Fibroblast of skin of left biceps (primary cell): ENCODE data around the gene ADRM1.

Source experiments
- DNase-seq, 2 experiments: peaks; one replicate each; pipeline ENCODE4 v3.0.0-alpha.2; 2013; ENCODE audit warnings: low read depth in 2 of 2

ADRM1 gene

DNA sequence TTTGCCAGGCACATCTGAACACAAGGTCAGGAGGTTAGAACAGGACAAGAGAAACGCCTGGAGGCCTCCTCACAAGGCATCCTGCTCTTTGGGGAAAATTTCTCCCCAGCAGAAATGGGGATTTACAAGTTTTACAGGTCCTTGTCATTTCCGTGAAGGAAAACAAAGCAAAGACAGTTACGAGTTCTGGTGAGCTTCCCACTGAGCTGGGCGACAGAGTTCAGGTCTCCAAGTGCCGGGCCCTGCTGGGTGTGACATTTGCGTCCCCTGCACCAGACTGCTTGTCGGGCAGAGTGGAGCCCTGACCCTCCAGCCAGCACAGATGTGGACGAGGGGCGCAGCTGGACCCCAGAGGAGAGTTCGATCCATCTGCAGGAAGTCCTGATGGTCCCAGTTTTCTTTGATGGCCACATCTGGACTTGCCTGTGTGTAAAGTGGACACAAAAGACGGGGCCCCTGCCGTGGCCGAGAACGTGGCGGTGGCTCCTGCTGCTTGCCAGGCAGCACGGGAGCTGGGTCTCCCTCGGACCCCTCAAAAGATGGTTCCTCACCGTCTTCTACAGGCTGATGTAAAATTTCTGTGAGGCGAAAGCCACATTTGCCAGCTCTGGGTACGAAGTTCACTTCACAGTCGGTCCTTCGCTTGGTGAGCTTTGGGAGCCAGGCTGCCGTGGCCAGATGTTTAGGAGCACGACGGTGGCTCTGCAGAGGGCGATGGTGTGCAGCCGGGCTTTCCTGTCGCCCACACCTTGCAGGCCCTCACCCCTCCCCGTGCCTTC is 5.2 kb upstream of the ADRM1 start:
- DNase-seq: no peak

DNA sequence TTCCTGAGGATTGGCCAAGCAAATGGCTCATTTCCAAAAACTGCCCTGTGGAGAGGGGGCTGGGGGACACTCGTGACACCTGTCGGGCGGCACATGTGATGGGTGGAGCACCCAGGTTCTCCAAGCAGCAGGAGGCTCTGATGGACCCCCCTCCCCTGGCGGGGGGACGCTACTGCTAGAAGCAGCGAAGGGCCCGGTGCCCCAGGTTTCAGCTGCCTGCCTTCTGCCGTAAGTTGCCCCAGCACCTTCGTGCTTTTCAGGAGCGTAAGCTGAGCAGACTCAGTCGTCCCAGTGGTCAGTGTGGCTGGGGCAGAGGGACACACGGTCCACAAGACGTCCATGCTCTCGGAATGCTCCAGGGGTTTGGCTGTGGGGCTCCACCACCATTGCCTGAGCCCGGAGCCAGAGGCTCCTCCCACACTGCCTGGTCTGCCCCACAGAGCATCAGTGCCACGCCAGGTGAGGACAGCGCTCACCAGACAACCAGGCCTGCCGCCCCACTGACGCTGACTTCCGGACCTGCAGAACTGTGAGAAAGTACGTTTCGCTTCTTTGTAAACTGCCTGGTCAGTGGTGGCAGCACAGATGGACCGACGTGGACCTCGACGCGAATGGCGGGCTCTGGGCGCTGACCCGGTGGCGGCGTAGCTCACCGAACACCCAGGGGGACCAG is 4.1 kb upstream of the ADRM1 start:
- DNase-seq: no peak

DNA sequence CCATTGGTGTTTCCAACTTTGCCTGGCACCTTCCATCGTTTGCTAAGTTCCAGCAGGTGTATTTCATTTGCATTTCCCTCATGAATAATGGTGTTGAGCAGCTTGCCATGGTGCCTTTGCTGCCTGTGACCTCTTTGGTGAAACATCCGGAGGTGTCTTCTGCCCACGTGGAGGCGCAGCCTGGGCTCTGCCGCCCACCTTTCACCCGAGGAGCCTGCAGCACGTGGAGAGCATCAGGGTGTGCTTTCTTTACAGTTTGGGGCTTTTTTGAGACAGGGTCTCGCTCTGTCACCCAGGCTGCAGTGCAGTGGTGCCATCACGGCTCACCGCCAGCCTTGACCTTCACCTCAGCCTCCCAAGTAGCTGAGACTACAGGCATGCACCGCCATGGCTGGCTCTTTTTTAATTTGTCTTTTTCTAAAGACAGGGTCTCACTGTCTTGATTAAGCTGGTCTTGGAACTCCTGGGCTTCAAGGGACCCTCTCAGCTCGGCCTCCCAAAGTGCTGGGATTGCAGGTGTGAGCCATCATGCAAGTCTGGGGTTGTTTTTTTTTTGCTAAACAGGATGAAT is 3.0 kb upstream of the ADRM1 start:
- DNase-seq: no peak

DNA sequence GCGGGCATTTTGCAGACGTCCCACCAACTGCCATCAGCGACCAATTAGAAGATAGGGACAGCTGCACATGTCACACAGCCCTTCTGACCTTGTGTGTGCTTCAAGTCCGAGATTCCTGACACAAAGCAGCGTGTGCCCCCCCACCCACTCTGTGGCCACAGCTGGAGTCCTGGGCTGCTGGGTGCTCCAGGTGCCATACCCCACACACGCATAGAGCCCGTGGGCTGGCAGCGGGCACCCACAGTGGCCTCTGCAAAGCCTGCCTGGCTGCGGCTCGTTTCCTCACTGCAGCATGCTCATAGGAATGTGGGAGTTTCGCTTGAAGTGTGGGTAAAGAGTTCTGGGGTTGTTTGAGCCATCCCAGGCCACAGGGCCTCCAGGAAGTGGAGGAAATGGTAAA is 2.5 kb upstream of the ADRM1 start:
- no peak for DNase-seq

DNA sequence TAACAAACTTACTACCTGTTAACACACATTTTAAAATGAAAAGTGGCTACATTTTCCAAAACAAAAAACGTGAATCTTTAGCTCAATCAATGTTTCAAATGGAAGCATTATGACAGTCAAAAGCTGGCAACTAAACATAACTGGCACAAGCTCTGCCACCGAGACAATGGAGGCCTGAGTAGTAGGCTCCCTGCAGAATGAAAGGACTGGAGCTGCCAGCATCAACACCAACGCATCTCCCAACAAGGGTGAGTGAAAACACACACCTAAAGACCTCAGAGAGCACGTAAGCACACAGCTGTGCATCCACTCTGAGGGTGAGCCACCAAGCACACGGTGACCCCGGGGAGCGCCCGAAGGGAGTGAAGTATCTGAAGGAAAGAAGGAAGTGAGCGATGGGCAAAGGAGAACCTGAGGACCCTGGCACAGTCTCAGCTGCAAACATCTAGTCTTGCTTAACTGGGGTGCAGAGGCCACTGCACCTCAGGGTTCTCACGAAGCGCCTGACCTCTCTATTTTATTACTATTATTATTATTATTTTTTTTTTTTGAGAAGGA is 1.6 kb upstream of the ADRM1 start:
- no peak for DNase-seq

DNA sequence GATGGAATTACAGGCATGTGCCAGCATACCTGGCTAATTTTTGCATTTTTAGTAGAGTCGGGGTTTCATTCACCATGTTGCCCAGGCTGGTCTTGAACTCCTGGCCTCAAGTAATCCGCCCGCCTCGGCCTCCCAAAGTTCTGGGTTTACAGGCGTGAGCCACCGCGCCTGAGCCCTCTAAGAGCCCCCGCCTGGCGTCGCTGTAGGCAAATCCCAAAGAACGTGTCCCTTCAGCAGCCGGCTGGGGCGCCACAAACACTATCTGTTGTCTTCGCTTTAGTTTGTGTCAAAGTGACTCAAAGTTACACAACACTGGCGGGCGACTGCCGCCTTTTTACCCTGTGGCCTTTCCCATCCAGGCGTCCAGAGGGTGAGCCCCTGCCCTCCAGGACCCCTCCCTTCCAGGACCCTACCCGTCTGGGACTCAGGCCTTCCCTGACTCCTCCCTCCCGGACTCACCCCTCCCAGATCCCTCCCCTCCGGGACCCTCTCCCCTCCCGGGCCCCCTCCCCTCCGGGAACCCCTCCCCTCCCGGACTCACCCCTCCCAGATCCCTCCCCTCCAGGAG is 940 bp upstream of the ADRM1 start:
- peak; percentile 71 to 72 for DNase-seq

DNA sequence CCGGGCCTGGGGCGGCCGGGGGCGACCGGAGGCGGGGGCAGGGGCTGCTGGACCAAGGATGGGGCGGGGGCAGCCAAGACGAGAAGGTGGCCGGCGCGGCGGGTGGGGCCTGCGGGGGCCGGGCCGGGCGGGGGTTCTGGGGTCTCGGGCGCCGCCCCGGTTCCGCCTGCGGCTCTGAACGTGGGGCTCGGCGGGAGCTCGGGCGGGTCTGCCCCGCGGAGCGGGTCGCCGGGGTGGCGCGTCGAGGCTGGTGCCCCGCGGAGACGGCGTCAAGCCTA is 204 bp downstream of the ADRM1 start:
- DNase-seq: no peak

DNA sequence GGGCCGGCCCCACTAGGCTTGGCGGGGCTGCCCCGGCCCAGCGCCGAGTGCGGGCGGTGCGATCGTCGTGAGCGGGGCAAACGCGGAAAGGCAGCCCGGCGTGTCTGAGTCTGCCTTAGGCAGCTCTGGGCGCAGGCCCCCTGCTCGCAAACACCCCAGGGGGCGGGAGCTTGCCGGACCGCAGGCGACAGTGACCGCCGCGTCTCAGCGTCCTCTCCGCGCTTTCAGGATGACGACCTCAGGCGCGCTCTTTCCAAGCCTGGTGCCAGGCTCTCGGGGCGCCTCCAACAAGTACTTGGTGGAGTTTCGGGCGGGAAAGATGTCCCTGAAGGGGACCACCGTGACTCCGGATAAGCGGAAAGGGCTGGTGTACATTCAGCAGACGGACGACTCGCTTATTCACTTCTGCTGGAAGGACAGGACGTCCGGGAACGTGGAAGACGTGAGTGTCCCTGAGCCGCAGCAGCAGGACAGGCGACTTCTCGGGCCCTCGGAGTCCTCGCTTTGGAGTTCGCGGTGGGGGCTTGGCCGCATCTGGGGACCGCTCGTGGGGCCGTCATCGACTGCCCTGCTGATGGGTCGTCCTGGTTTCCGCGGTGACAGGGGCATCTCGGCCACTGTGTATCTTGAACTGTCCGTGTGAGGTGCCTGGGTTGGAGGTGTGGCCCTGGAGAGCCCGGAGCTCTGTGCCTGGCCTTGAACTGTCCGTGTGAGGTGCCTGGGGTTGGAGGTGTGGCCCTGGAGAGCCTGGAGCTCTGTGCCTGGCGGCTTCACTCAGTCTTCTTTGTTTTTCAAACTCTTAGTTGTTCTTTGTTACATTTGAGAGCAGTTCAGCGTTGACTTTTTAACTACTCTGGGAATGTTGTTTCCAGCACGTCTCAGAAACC is 786 bp downstream of the ADRM1 start:
- no peak for DNase-seq

DNA sequence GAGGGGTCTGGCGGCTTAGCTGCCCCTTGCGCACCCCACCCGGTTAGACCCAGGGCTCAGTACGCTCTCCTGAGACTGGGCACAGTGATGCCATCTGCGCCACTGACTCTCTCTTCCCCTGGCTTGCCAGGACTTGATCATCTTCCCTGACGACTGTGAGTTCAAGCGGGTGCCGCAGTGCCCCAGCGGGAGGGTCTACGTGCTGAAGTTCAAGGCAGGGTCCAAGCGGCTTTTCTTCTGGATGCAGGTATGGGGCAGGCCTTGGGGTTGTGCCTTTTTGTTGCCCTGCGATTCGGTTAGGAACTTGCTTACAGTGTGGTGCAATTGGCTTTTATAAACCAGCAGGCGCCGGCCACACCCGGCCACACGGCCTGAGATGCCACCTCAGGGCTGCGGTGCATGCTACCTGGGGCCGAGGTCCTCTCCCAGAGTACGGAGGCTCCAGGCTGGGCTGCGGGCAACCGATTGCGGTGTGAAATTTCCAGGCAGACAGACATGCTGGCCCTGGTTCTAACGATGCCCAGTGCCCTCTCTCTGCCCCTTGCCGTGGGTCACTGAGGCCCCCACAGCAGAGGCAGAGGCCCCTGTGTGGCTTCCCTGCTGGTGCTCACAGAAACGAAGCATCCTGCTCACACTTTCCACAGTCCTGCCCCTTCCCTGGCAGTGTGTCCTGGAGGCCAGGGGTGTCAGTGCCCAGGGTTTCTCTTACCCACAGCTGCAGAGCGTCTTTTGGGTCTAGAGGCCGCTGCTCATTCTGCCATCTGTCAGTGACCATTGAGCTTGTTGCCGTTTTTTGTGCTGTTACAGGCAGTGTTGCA is 1.7 kb downstream of the ADRM1 start:
- DNase-seq: no peak

DNA sequence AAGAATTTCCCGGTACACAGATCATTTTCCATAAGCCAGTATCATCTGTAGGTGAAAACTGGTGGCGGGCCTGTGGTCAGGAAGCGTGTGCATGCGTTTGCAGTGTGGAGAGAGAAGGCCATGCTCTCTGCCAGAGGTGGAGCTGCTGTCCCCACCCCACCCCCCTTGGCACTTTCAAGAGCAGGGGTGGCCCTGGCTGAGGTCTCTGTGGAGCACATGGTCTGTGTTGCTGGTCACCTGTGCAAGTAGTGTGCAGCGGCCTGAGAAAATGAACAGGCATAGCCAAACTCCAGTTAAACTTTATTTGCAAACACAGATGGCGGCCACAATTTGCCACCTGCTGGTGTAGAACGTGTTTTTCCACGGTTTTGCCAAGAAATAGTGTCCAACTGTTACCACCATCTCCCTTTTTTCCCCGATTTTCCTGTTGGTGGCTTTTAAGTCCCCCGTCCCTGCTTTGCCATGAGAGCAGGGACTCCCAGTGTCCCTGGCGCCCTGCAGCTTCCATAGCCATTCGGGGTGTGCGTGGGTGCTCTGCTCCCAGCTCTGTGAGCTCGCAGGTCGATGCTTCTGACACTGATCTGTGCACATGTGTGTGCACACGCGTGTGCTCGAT is 2.5 kb downstream of the ADRM1 start:
- no peak for DNase-seq

DNA sequence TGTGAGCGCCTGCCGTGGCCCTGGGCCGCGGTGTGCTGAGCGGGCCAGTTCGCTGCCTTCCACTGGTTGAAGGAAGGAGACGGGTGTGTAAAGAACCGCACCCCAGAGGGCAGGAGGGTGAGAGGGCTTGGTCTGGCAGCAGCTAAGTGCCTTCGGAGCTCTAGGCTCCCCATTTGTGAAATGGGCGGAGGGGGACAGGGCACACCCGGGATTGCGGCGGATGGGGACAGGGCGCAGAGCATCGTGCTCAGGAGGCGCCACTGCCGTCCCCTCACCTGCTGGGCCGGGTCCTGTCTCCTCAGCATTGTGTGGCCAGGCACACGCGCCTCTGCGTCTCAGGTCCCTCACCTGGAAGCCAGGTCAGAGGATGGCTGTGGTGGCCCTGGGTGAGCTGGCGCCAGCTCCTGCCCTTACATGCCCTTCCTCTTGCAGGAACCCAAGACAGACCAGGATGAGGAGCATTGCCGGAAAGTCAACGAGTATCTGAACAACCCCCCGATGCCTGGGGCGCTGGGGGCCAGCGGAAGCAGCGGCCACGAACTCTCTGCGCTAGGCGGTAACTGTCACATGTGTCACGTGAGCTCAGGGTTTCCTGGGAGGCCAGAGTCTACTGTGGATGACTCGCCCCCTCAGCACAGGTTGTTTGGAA is 3.1 kb downstream of the ADRM1 start:
- DNase-seq: no peak

DNA sequence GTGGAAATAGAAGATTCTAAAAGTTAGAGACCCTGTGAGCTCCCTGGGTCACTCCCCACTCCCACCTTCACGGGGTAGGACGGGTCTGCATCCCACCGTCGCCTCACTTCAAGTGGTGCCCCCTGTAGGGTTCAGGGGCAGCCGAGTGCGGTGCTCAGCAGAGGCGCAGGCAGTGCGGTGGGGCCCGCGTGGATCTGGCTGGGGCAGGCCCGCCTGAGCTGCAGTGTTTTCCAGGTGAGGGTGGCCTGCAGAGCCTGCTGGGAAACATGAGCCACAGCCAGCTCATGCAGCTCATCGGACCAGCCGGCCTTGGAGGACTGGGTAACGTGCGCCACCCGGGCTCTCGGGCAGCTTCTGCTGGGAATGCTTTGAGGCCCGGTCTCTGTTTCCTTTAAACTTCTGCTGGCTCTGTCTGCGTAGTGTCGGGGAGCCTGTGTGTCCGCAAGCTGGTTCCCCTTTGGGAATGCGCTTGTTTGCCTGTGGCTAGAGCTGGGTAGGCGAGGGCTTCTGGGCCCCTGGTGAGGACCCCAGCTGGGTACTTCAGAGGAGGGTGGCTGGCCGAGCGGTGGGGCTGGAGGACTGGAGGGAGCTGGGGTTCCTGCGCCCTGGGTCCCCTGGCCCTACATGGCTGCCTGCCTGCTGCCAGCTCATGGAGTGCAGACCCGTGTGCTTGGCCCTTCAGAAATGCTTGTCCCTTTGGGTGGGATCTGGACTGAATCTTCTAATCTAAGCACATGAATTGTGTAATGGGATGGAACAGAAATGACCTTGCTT is 3.8 kb downstream of the ADRM1 start:
- no peak for DNase-seq

DNA sequence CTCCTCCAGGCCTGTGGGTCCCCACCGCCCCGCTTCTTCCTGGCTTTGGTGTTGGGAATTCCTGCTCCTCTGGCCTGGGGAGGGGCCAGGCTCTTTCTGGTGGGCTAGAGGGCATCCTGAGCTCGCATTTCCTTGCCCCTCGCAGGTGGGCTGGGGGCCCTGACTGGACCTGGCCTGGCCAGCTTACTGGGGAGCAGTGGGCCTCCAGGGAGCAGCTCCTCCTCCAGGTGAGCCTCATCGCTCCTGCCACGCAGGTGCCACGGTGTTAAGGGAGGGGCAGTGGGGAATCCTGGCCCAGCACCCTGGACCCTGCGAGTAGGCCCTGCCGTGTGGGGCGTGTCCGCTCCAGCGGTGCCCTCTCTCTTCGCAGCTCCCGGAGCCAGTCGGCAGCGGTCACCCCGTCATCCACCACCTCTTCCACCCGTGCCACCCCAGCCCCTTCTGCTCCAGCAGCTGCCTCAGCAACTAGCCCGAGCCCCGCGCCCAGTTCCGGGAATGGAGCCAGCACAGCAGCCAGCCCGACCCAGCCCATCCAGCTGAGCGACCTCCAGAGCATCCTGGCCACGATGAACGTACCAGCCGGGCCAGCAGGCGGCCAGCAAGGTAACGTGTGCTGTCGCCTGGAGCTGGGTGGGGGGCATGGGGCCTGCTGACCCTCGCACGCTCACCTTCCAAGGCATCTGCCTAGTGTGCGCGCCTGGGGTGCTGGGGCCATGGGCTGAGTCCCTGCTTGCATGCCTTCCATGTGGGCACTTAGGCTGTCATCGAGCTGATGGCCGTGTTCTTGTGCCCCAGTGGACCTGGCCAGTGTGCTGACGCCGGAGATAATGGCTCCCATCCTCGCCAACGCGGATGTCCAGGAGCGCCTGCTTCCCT is 4.7 kb downstream of the ADRM1 start:
- DNase-seq: no peak

DNA sequence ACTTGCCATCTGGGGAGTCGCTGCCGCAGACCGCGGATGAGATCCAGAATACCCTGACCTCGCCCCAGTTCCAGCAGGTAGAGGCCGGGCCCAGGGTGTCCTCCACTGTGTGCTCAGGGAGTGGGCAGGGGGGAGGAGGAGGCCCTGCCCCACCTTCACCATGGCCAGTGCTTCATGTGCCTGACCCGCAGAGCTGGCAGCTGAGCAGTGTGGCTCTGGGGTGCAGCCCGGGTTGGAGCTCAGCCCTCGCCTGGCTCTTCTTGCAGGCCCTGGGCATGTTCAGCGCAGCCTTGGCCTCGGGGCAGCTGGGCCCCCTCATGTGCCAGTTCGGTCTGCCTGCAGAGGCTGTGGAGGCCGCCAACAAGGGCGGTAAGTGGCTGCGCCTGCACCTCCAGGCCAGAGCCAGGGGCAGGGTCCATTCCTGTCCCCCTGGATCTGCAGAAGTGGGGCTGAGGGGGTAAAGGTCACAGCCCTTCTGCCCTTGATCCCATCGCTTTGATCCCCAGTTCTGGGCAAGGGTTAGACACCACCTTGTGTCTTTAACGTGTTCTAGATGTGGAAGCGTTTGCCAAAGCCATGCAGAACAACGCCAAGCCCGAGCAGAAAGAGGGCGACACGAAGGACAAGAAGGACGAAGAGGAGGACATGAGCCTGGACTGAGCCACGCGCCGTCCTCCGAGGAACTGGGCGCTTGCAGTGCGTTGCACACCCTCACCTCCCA is 5.5 kb downstream of the ADRM1 start:
- DNase-seq: no peak

DNA sequence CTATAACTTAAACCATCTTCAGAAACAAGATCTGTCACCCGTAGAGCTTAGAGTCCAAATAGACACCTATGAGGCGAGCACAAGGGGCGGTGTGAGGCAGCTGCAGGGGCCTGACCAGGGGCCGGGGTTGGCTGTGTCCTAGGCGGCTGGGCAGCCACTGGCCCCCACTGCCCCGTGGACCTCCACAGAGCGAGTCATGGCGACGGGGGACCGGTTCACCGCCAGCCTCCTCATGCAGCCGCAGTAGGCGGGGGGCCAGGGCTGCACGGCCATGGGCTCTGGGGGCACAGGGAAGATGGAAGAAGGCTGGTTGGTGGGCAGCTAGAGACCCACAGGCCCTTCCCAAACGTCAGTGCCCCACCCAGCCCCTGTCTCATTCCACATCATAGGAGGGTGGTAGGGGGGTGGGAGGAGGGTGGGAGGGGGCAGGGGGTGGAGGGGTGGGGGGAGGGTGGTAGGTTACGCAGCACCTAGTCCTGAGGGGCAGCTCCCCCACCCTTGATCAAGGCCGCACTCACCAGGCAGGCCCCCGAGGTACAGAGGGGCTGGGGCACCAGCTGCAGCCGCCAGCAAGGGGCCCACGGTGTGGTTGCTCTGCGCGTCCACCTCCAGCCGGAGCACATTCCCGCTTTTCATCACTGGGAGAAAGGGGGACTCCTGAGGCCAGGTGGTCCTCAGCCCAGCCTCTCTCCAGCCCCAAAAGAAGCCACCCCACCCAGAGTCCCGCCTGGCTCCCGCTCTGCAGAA is 6.6 kb downstream of the ADRM1 start:
- DNase-seq: no peak

DNA sequence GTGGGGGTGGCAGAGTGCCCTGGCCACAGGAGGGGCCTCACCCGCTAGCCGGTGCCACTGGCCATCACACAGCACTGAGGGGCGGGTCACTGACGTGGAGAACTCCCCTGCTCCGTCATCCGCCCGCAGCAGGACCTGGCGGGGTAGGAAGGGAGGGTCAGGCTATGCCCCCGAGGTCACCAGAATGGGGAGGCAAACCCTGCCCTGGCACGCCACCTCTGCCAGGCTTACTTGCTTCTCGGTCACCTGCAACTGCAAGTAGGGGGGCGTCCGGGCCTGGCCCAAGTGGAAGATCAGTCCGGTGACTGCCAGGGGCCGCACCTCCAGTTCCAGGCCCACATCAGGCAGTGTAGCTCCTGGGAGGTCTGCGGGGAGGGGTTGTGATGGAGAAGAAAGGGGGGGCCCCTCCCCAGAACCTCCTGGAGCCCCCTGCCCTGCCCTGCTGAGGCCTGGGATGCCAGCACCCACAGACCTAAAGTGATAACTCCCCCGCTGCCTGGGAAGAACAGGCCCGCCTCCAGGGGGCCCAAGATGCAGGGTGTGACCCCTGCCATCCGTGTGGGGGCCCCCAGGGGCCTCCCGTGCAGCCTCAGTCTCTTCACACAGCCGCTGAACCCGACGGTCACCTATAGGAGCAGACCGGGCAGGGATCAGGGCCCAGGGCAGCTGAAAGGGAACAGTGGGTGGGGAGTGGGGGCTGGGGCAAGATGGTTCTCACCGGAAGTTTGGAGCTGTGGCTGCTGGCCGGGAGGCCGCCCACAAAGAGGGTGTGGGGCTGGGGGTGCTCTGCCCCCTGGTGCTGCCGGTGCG is 7.4 kb downstream of the ADRM1 start:
- DNase-seq: no peak
